CD14-positive monocyte (primary cell): ENCODE measurements around the gene QSOX1. TPM values are rescaled to one million over a fixed set of nuclear protein-coding genes. Genes with fewer than 3 reads are reported as not detected.

Experiments
- DNase-seq, 3 donors: peaks; one replicate each; pipeline ENCODE4 v3.0.0-alpha.2; 2011 to 2022
- H2AFZ ChIP-seq: 2 replicates; pipeline ENCODE4 v1.6.0; 2012; ENCODE audit warnings: mild to moderate bottlenecking, low read depth, low read length, inconsistent platforms; ENCODE audit not compliant: insufficient read depth, poor library complexity, severe bottlenecking
- H3K27ac ChIP-seq, 2 donors: 1 replicate in 1 of 2; 2 replicates in 1 of 2; pipeline ENCODE4 v1.5.1; 2012 to 2013; ENCODE audit warnings: low read length in 2 of 2, control low read depth in 1 of 2, inconsistent platforms in 1 of 2, low read depth in 1 of 2, mild to moderate bottlenecking in 1 of 2
- H3K27me3 ChIP-seq, 2 donors: one replicate each; pipeline versions ENCODE4 v1.6.0 to v1.6.1; 2011 to 2013; ENCODE audit warnings: low read length in 2 of 2; ENCODE audit not compliant: control insufficient read depth in 2 of 2, insufficient read depth in 2 of 2
- H3K36me3 ChIP-seq, 2 donors: replicated peaks in 1 of 2; 1 replicate in 1 of 2; 2 replicates in 1 of 2; pipeline versions ENCODE4 v1.5.1 to v1.6.1; 2012 to 2013; ENCODE audit warnings: low read length in 2 of 2, control low read depth in 1 of 2, inconsistent platforms in 1 of 2, mild to moderate bottlenecking in 1 of 2; ENCODE audit not compliant: insufficient read depth in 2 of 2, control insufficient read depth in 1 of 2
- H3K4me1 ChIP-seq, 2 donors: 1 replicate in 1 of 2; 2 replicates in 1 of 2; pipeline versions ENCODE4 v1.5.1 to v1.6.1; 2012 to 2013; ENCODE audit warnings: low read length in 2 of 2, control low read depth in 1 of 2, inconsistent platforms in 1 of 2, mild to moderate bottlenecking in 1 of 2, moderate library complexity in 1 of 2; ENCODE audit not compliant: insufficient read depth in 2 of 2, control insufficient read depth in 1 of 2
- H3K4me2 ChIP-seq: replicated peaks from 2 replicates; pipeline ENCODE3; 2012; ENCODE audit warnings: low read length, moderate library complexity, mild to moderate bottlenecking; ENCODE audit not compliant: poor library complexity, severe bottlenecking; ENCODE audit errors: extremely low read depth
- H3K4me3 ChIP-seq, 3 experiments: fragments of 200-600 bp in 1 of 3; sonication (generic) in 1 of 3; replicated peaks in 1 of 3; 1 replicate in 2 of 3; 2 replicates in 1 of 3; pipeline ENCODE4 v1.5.1; 2011 to 2013; ENCODE audit warnings: low read length in 3 of 3, mild to moderate bottlenecking in 3 of 3, control low read depth in 2 of 3, low read depth in 2 of 3, inconsistent platforms in 1 of 3, moderate library complexity in 1 of 3
- H3K79me2 ChIP-seq: 2 replicates; pipeline ENCODE4 v1.6.0; 2012; ENCODE audit warnings: mild to moderate bottlenecking, control low read depth, inconsistent platforms, low read length, moderate library complexity; ENCODE audit not compliant: insufficient read depth
- H3K9ac ChIP-seq: 2 replicates; pipeline ENCODE4 v1.6.0; 2017; ENCODE audit warnings: low read length, mild to moderate bottlenecking; ENCODE audit not compliant: insufficient read depth, poor library complexity, severe bottlenecking
- H3K9me3 ChIP-seq, 2 donors: replicated peaks in 1 of 2; 1 replicate in 1 of 2; 2 replicates in 1 of 2; pipeline versions ENCODE4 v1.5.1 to v1.6.1; 2012 to 2013; ENCODE audit warnings: low read length in 2 of 2, control low read depth in 1 of 2; ENCODE audit not compliant: control insufficient read depth in 1 of 2, insufficient read depth in 1 of 2
- H4K20me1 ChIP-seq: 2 replicates; pipeline ENCODE4 v1.6.0; 2012; ENCODE audit warnings: mild to moderate bottlenecking, low read length, control low read depth, moderate library complexity; ENCODE audit not compliant: insufficient read depth
- H3K27ac Mint-ChIP-seq, 7 donors: one replicate each; pipeline ENCODE4 v1.8.0; 2020; ENCODE audit warnings: mild to moderate bottlenecking in 7 of 7, mixed read lengths in 7 of 7, moderate library complexity in 6 of 7, inconsistent platforms in 2 of 7
- H3K27me3 Mint-ChIP-seq, 3 donors: one replicate each; pipeline ENCODE4 v1.8.0; 2021 to 2022; ENCODE audit warnings: low read depth in 3 of 3, mild to moderate bottlenecking in 3 of 3, mixed read lengths in 3 of 3, moderate library complexity in 3 of 3, inconsistent platforms in 1 of 3
- H3K36me3 Mint-ChIP-seq, 2 donors: one replicate each; pipeline ENCODE4 v1.8.0; 2020; ENCODE audit warnings: mixed read lengths in 2 of 2, inconsistent platforms in 1 of 2, mild to moderate bottlenecking in 1 of 2
- H3K4me1 Mint-ChIP-seq: one replicate; pipeline ENCODE4 v1.8.0; 2020; ENCODE audit warnings: mild to moderate bottlenecking, mixed read lengths
- H3K4me3 Mint-ChIP-seq, 2 donors: one replicate each; pipeline ENCODE4 v1.8.0; 2020; ENCODE audit warnings: mild to moderate bottlenecking in 2 of 2, mixed read lengths in 2 of 2, moderate library complexity in 1 of 2
- H3K9me3 Mint-ChIP-seq, 7 donors: one replicate each; pipeline ENCODE4 v1.8.0; 2020 to 2022; ENCODE audit warnings: mixed read lengths in 7 of 7, mild to moderate bottlenecking in 6 of 7, moderate library complexity in 6 of 7, inconsistent platforms in 2 of 7
- CTCF ChIP-seq: fragments of 200-600 bp; IDR thresholded peaks from one replicate; pipeline ENCODE4 v1.8.0; 2022; ENCODE audit warnings: antibody characterized with exemption, mild to moderate bottlenecking
- WGBS: methylation state at CpG from one replicate; pipeline ENCODE4 v1.1.5; 2013; ENCODE audit warnings: missing lambda C conversion rate; ENCODE audit not compliant: insufficient coverage; 5-methylcytosine and 5-hydroxymethylcytosine counted together
- intact Hi-C, 2 donors: fragments of 100-400 bp; cut with micrococcal nuclease; formaldehyde crosslinking; loops; one replicate each; pipeline versions ENCODE4 v1.15.0 to v1.15.1; 2023
- polyA plus RNA-seq, 3 donors: library from polyadenylated mRNA; depleted of rRNA in 1 of 3; unstranded in 2 of 3; stranded (reverse) in 1 of 3; fragments of 300-500 nt in 2 of 3; fragments of >200 nt in 1 of 3; fragmentation: Illumina TruSeq in 2 of 3; gene quantifications; 1 replicate in 2 of 3; 2 replicates in 1 of 3; pipeline ENCODE4 v1.2.3, GENCODE V29; 2012 to 2021

QSOX1 gene
- polyA plus RNA-seq, 3 donors, result 34.5 to 86.5 (median 35.8) TPM

- peaks cover 0 to 2% (median 0%) of the 10 kb centered on the region in 3 donors for H3K27me3 Mint-ChIP-seq
- no peak for TF ChIP-seq CTCF
- H3K4me3 ChIP-seq, result no peak overlapping the region
- no peak overlapping the region for H3K4me2 ChIP-seq
- intact Hi-C loops, result no loop called here
- no peak overlapping the region for H3K9ac ChIP-seq
- H3K36me3 Mint-ChIP-seq, result peaks cover 42 to 54% of the 10 kb centered on the region in 2 donors
- no peak for DNase-seq
- H4K20me1 ChIP-seq, result no peaks in the 10 kb centered on the region
- H3K9me3 ChIP-seq, result no peaks in the 10 kb centered on the region
- peaks cover 28% of the 10 kb centered on the region for H3K4me1 Mint-ChIP-seq
- no peak overlapping the region for H3K4me3 Mint-ChIP-seq
- H3K27ac Mint-ChIP-seq, result no peak overlapping the region
- H3K9me3 Mint-ChIP-seq, result peaks cover 0 to 3% (median 0%) of the 10 kb centered on the region in 7 donors
- H3K27me3 ChIP-seq, result no peaks in the 10 kb centered on the region
- H3K4me1 ChIP-seq, result peaks cover 16 to 22% of the 10 kb centered on the region in 2 donors
- no peaks in the 10 kb centered on the region for H3K79me2 ChIP-seq
- no peak overlapping the region for H2AFZ ChIP-seq
- H3K27ac ChIP-seq, result no peak overlapping the region
- WGBS, result no CpG with 5 or more reads among the region's 2 CpGs
- peaks cover 38 to 64% of the 10 kb centered on the region in 2 donors for H3K36me3 ChIP-seq
Observed at GRCh38 chr1:180112984-180113647, 41.6 kb upstream of the QSOX1 start.

GRCh38 chr1:180114396-180114945, 40.2 kb upstream of the QSOX1 start:
- H3K4me3 ChIP-seq, result no peak overlapping the region
- H3K79me2 ChIP-seq, result no peaks in the 10 kb centered on the region
- no peak overlapping the region for H3K4me3 Mint-ChIP-seq
- H3K27ac ChIP-seq, result no peak overlapping the region
- no peaks in the 10 kb centered on the region for H3K9me3 ChIP-seq
- H3K27me3 Mint-ChIP-seq, result peaks cover 0 to 2% (median 1%) of the 10 kb centered on the region in 3 donors
- H3K9ac ChIP-seq, result no peak overlapping the region
- no peaks in the 10 kb centered on the region for H3K27me3 ChIP-seq
- 91% methylated on average over 2 of the region's 4 CpGs for WGBS
- peaks cover 41 to 47% of the 10 kb centered on the region in 2 donors for H3K36me3 Mint-ChIP-seq
- intact Hi-C loops, result no loop called here
- H3K9me3 Mint-ChIP-seq, result peaks cover 0 to 3% (median 0%) of the 10 kb centered on the region in 7 donors
- no peak overlapping the region for H3K4me2 ChIP-seq
- H3K27ac Mint-ChIP-seq, result peak overlapping the region in 1 of 7 donors; percentile 66
- peaks cover 25% of the 10 kb centered on the region for H3K4me1 Mint-ChIP-seq
- TF ChIP-seq CTCF, result no peak
- H3K4me1 ChIP-seq, result peaks cover 21 to 23% of the 10 kb centered on the region in 2 donors
- no peak overlapping the region for H2AFZ ChIP-seq
- DNase-seq, result no peak
- peaks cover 38 to 59% of the 10 kb centered on the region in 2 donors for H3K36me3 ChIP-seq
- no peaks in the 10 kb centered on the region for H4K20me1 ChIP-seq
